KOPT-K1 (cell line): ENCODE results near the gene APOBEC3A.

Experiments used
- H3K27ac ChIP-seq: fragments of 200-600 bp; sonication (generic); 2 replicates; pipeline ENCODE4 v1.5.1; 2016; ENCODE audit warnings: antibody characterized with exemption, mild to moderate bottlenecking, low read depth, low read length; ENCODE audit not compliant: poor library complexity, severe bottlenecking
- H3K36me3 ChIP-seq: fragments of 200-600 bp; sonication (generic); 2 replicates; pipeline ENCODE4 v1.5.1; 2017; ENCODE audit warnings: antibody characterized with exemption, mild to moderate bottlenecking, low read length, moderate library complexity; ENCODE audit not compliant: insufficient read depth
- H3K9me3 ChIP-seq: fragments of 200-600 bp; sonication (generic); 2 replicates; pipeline ENCODE4 v1.5.1; 2017; ENCODE audit warnings: antibody characterized with exemption, low read length, mild to moderate bottlenecking; ENCODE audit not compliant: insufficient read depth, poor library complexity, severe bottlenecking

The APOBEC3A gene

GRCh38 chr22:38957046-38957770 is at the start of gene APOBEC3A:
Gene APOBEC3A (plus strand): TSS chr22:38957609. CDS start chr22:38957692, 83 bp downstream.
- H3K27ac ChIP-seq, result no peak within 1 kb of the TSS
- no peaks in the 10 kb centered on the region for H3K9me3 ChIP-seq
- no peaks in the 10 kb centered on the region for H3K36me3 ChIP-seq

GRCh38 chr22:38907767-38908166 is 49.6 kb upstream of the APOBEC3A start:
- H3K27ac ChIP-seq, result no peak overlapping the region
- H3K36me3 ChIP-seq, result no peaks in the 10 kb centered on the region
- H3K9me3 ChIP-seq, result peaks cover 20% of the 10 kb centered on the region

DNA sequence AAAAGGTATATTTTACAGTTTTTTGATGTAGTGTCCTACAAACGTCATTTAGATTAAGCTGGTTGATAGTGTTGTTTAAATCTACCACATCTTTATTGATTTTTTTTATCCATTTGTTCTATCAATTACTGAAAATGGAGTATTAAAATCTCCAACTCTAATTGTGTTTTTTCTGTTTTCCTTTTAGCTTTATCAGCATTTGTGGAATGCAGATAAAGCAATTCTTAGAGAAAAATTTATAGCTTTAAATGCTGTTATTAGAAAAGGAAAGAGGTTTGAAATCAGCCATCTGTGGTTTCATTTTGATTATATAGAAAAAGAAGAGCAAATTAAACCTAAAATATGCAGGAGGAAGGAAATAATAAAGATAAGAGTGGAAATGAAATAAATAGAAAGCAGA is 46.0 kb upstream of the APOBEC3A start:
- Histone ChIP-seq H3K36me3 (no peaks in the 10 kb centered on the region), H3K9me3 (peaks cover 7% of the 10 kb centered on the region), H3K27ac (no peak overlapping the region)

DNA sequence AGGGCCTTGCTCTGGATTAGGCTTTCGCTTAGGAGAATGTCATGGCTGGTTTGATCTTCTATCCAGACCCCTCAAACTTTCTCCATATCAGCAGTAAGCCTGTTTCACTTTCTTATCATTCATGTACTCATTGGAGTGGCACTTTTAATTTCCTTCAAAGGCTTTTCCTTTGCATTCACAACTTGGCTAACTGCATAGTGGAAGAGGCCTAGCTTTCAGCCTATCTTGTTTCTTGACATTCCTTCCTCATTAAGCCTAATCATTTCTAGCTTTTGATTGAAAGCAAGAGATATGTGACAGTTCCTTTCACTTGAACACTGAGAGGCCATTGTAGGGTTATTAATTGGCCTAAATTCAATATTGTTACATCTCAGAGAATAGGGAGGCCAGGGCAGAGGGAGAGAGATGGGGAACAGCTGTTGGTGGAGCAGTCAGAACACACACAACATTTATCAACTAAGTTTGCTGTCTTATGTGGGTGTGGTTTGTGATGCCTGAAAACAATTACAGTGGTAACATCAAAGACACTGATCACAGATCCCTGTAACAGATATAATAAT is 37.7 kb upstream of the APOBEC3A start:
- Histone ChIP-seq H3K9me3 (no peaks in the 10 kb centered on the region), H3K27ac (no peak overlapping the region), H3K36me3 (no peaks in the 10 kb centered on the region)

DNA sequence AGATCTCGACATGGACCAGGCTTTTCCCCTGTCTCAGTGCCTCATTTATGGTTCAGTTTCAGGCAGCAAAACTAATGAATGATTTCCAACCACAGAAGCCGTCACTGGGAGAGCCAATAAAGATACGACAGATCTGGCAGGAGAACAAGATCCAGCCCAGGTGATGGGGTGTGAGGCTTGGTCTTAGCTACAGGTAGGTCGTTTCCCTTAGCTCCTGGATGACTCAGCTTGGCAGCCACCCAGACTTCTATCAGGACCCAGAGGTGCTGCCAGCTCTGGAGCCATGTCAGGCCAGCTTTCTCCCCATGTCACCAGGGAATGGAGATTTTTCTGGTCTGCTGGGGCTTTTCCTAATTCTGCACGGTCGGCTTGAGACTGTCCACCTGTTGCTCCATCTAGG is 36.3 kb upstream of the APOBEC3A start:
- Histone ChIP-seq H3K36me3 (no peaks in the 10 kb centered on the region), H3K9me3 (no peaks in the 10 kb centered on the region), H3K27ac (no peak overlapping the region)

- Histone ChIP-seq H3K36me3 (no peaks in the 10 kb centered on the region), H3K9me3 (no peaks in the 10 kb centered on the region), H3K27ac (no peak overlapping the region)
These were observed 35.6 kb upstream of the APOBEC3A start for GRCh38 chr22:38921806-38922205.

DNA sequence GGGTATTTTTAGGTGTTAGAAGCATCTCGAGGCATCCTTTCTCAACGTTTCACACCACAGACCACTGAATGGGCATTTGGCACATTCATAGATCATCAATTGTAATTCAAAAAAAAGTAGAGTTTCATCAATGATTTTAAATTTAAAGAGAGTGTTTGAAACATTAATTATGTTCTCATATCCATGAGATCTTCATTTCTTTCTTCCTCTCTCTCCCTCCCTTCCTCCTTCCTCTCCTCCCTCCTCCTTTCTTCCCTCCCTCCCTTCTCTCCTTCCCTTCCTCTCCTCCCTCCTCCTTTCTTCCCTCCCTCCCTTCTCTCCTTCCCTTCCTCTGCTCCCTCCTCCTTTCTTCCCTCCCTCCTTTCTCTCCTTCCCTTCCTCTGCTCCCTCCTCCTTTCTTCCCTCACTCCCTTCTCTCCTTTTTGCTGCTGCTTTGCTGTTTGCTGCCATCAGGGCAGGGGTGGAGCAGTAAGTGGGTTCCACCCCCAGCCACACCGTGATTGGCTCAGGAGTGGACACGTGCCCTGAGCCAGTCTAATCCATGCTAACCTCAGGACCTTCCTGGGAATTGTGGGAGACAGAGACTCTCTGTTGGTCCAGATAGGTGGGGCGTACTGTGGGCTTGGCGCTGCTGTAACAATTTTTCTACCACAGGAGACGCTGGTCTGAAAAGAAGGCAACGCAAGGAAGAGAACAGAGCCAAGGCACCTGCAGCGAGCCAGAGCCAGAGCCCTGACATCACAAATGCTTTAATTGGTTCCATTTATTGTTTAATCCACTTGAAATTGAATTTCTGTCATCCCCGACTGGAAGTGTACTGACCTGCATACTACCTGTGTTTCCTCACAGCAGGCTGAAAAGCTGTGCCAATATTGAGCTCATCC is 33.7 kb upstream of the APOBEC3A start:
- H3K27ac ChIP-seq, result no peak overlapping the region

DNA sequence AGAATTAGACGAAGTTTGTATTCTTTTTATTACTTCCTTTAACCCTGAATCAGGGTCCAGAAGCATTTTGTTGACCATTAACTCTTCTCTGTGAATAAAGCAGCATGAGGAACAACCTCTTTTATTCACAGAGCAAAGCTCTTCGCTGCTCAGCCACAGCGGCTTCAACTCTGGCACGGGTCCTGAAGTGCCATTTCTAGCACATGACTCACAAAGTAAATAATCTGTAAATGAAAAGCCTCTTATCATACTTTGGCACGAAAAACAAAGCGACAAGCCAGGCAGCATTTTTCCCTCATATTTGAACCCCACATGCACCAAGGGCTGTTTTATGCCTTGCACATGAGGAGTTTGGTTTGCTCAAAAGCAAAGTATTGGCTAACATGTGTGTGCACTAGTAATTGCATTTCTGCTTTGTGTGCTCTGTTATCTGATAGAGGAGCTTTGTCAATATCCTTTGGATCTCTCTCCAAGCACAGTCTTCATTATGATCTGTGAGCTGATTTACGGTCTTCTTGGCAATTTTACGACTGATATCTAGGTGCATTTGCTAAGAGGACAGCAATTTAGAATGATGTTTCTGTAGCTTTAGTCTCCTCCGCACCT is 33.0 kb upstream of the APOBEC3A start:
- Histone ChIP-seq H3K27ac (no peak overlapping the region), H3K9me3 (no peaks in the 10 kb centered on the region), H3K36me3 (no peaks in the 10 kb centered on the region)

More for the DNA sequence above, 33.7 kb upstream of the APOBEC3A start:
- H3K9me3 ChIP-seq, result no peaks in the 10 kb centered on the region
- no peaks in the 10 kb centered on the region for H3K36me3 ChIP-seq

GRCh38 chr22:38925571-38926041 is 31.8 kb upstream of the APOBEC3A start:
- Histone ChIP-seq H3K9me3 (peaks cover 4% of the 10 kb centered on the region), H3K27ac (no peak overlapping the region), H3K36me3 (no peaks in the 10 kb centered on the region)

DNA sequence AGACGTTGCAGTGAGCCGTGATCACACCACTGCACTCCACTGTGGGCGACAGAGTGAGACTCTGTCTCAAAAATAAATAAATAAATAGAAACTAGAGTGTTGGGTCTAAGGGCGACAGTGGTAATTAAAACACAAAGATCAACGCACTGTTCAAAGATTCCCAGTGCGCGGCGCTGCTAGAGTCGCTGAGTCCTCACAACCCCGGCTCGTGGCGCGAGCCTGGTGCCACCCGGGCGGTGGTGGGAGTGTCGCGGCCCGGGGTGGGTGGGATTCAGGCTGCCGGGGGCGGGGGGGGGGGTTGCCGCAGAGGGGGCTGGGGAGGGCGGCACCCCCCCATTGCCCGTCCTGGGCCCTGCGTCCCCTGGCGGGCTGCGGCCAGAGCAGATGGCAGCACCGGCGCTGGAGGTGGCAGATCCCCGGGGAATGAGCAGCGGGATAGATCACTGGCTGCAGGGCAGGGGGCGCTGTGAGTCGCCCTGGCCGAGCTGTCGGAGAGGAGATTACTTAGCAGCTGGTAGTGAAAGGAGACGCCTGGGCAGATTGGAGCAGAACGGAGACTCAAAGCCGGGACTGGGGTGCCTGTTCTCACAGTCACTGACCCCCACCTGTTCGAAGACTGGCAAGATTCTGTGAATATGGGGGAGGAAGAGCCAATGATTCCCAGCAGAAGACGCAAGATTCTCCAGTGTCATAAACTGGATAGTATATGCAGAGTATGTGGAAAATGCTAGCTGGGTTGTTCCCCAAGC is 30.2 kb upstream of the APOBEC3A start:
- Histone ChIP-seq H3K36me3 (no peaks in the 10 kb centered on the region), H3K9me3 (peaks cover 7% of the 10 kb centered on the region)

GRCh38 chr22:38930512-38930911 is 26.9 kb upstream of the APOBEC3A start:
- peaks cover 12% of the 10 kb centered on the region for H3K9me3 ChIP-seq
- H3K36me3 ChIP-seq, result no peaks in the 10 kb centered on the region
- H3K27ac ChIP-seq, result no peak overlapping the region

More for the DNA sequence above, 30.2 kb upstream of the APOBEC3A start:
- no peak overlapping the region for H3K27ac ChIP-seq

- no peak overlapping the region for H3K27ac ChIP-seq
- H3K9me3 ChIP-seq, result peaks cover 12% of the 10 kb centered on the region
- no peaks in the 10 kb centered on the region for H3K36me3 ChIP-seq
These were observed 22.4 kb upstream of the APOBEC3A start for GRCh38 chr22:38935023-38935422.

- H3K36me3 ChIP-seq, result no peaks in the 10 kb centered on the region
- no peak overlapping the region for H3K27ac ChIP-seq
- peaks cover 7% of the 10 kb centered on the region for H3K9me3 ChIP-seq
These were observed 21.8 kb upstream of the APOBEC3A start for GRCh38 chr22:38935616-38936015.

GRCh38 chr22:38936562-38936961 is 20.8 kb upstream of the APOBEC3A start:
- Histone ChIP-seq H3K9me3 (peaks cover 6% of the 10 kb centered on the region), H3K27ac (no peak overlapping the region), H3K36me3 (no peaks in the 10 kb centered on the region)
